ENCODE data around the gene ATAD1.

DNA sequence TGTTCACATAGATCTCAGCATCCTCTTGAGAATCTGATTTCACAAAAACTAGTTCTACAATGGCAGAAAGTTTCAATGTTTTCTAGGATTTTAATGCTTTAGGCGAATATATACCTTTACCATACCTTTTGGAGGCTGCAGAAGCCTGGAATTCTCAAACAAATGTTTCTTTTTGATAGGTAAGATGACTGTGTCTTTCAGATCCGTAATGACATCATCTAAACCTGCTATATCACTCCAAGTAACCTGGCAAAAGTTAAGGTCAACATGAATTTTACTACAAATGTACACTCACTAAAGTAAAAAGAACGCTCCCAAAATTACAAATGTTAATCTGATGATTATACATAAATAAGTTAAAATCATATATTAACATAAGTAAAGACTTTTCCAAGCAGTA is 27.8 kb downstream of the ATAD1 start:
- TF ChIP-seq, protein P1, sequence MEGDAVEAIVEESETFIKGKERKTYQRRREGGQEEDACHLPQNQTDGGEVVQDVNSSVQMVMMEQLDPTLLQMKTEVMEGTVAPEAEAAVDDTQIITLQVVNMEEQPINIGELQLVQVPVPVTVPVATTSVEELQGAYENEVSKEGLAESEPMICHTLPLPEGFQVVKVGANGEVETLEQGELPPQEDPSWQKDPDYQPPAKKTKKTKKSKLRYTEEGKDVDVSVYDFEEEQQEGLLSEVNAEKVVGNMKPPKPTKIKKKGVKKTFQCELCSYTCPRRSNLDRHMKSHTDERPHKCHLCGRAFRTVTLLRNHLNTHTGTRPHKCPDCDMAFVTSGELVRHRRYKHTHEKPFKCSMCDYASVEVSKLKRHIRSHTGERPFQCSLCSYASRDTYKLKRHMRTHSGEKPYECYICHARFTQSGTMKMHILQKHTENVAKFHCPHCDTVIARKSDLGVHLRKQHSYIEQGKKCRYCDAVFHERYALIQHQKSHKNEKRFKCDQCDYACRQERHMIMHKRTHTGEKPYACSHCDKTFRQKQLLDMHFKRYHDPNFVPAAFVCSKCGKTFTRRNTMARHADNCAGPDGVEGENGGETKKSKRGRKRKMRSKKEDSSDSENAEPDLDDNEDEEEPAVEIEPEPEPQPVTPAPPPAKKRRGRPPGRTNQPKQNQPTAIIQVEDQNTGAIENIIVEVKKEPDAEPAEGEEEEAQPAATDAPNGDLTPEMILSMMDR (conservative IDR thresholded peaks at IDR 0.05; ENCODE audit: low read depth, low read length), result no peak
- no peak for TF ChIP-seq EZH2 (IDR thresholded peaks at IDR 0.05; ENCODE audit: low read length, unreplicated experiment)

All from PC-3 (cell line).